ENCODE measurements around the gene GNG14.
"Not testable (repeated sequence)": the region's sequence is repeated elsewhere in the genome, so short reads cannot be mapped to it uniquely, and the experiment has no call there.

The GNG14 gene

DNA sequence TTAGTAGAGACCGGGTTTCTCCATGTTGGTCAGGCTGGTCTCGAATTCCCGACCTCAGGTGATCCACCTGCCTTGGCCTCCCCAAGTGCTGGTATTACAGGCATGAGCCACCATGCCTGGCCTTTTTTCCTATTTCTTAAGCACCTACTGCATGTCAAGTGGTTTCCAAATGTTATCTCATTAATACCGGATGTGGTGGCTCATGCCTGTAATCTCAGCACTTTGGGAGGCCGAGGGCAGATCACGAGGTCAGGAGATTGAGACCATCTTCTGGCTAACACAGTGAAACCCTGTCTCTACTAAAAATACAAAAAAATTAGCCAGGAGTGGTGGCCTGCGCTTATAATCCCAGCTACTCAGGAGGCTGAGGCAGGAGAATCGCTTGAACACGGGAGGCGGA is 37.8 kb downstream of the GNG14 start:
- DNase-seq, result not testable (repeated sequence)

DNA sequence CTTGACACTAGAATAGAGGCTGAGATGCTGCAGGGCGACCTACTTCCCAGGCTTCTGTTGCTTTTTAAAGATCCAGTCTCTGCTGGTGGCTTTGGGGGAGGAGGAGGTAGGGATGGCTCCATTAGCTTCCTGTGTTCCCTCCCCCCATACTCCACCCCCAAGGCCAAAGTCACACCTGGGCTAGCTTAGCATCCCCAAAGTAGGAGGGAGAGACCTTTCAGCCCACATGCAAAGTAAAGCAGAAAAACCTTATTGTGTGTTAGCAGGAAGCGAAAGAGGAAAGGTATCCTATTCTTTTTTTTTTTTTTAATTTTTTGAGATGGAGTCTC is 39.2 kb downstream of the GNG14 start:
- DNase-seq, result no peak

DNA sequence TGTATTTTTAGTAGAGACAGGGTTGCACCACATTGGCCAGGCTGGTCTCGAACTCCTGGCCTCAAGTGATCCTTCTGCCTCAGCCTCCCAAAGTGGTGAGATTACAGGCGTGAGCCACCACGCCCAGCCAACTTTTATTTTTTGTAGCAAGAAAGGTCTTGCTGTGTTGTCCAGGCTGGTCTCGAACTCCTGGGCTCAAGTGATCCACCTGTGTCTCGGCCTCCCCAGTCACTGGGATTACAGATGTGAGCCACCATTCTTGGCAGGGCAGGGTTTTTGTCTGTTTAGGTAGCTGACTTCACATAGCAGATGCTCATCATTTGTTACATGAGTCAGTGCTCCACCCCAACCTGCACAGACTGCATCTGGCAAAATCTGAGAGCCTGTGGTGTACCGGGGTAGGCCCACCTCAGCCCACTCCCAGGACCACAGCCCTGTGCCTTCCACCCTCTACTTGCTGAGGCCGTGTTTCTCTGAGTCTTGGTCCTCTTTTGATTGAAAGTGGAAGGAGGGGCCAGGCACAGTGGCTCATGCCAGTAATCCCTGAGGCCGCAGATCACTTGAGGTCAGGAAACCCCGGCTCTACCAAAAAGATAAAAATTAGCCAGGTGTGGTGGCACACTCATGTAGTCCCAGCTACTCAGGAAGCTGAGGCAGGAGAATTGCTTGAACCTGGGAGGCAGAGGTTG is 40.1 kb downstream of the GNG14 start:
- DNase-seq, result no peak

DNA sequence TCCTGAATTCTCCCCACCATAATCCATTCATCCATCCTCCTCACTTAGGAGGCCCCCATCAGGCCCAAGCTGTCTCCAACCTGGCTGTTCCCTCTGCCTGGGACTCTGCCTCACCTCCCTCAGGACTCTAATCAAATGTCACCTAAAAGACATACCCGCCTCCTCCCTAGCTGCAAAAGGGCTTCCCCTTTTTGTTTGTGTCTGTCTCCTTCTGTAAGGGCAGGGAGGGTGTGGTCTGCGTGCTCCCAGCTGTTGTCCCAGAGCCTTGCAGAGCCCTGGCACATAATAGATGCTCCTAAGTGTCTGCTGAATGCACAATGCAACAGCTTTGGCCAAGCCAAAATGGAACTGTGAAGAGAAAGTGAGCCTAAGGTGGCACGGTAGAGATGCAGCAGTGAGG is 42.3 kb downstream of the GNG14 start:
- no peak for DNase-seq

DNA sequence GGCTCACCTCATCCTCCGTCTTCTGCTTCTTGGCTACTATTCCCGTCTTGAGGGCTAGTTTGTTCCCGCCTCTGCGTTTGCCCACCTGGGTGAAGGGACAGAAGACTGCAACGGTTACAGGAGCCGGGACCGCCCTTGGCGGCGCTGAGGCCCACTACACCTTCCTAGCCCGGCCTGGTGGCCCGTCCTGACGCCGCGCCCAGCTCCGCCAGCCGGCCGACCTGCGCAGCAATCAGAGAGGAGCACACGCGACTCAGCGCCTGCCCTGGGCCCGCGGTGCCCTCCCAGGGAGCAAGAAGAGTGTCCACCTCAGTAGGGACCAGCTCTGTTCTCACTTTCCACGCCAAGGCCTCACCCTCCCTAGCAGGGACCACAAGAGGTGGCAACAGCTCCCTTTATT is 43.5 kb downstream of the GNG14 start:
- DNase-seq, result no peak

DNA sequence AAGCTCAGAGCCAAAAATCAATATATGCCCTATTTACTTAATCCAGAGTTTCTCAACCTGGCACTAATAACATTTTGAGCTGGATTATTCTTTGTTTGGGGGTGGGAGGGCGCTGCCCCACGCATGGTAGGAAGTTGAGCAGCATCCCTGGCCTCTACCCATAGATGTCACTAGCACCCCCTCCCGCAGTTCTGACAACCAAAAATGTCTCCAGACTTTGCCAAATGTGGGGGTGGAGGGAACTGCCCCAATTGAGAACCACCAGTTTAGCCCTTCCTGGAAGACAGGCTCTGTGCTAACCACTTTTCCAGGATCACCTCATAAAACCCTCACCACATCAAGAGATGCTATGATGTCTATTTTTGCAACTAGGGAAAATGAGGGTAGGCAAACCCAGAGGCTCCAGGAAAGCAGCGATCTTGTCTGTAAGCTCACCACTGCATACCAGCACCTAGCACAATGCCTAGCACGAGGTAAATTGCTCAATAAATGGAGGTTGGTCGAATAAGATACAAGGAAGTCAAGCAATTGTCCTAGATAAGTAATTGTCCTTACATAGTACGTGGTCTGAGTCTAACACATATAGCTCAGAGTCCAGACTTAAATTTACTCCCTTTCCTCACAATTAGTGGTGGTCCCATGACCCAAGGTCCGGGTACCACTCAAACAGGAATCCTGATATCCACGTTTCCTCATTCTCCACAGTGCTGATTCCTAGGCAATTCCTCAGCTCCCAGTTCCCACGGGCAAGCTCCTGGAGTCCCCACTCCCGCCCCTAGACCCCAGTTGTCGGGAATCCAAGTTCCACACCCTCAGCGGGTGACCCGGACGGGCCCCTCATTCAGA is 45.8 kb downstream of the GNG14 start:
- peak; percentile 56 for DNase-seq

DNA sequence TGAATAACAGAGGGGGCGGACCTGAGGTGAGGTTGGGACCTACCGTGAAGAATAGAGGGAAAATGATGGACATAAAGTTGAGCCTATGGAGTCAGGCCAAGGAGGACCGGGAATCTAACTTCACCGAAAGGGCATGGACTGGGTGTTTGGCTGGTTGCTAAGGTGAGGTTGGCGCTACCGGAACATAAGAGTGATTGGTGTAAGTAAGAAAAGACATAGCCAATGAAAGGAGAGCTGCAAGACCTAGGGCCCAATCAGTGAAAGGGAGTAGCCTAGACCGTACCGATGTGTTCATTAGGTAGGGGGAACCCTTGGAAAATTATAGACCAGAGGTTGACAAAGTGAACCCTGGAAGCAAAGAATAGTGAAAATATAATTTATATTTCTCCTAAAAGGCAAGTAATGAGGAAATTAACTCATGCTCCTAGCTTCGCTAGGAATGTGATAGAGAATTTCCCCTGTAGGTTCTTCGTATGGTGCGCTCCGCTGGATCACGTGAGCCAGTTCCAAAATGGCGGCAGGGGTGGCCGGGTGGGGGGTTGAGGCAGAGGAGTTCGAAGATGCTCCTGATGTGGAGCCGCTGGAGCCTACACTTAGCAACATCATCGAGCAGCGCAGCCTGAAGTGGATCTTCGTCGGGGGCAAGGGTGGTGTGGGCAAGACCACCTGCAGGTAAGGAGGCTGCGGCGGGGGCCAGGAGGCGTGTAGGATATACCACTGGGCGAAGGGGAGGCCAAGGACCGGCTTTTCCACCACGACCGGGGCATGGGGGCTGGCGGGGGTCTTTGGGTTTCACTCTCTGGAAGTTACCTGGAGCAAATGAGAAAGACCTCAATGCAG is 49.4 kb downstream of the GNG14 start, which contains the start of gene GET3:
GET3 (plus strand) TSS at position 503 of the 840 bp plus-strand sequence; CDS start at position 512, 9 bp downstream.
- DNase-seq, result peak; percentile 88

DNA sequence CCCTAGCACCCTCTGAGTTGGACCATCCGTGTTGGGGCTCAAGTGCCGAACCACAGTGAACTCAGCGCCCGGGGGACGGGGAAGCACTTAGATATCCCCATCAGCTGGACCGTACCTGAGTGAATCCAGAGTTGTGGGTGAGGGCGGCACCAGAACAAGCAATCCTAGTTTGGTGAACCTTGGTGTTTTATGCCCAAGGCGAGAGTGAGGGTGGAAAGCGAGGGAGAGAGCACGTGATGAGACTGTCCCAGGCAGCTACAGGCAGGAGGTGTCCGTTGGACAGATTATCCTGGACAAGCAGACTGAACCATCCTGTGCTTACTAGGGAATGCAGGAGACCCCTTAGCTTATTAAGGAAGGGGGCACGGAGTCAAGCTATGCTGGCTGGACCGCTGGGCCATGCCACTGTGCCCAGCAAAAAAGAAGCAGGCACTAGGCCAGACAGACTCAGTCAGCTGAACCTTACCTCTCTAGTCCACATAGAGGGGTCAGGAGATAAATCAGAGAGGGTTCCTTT is 50.1 kb downstream of the GNG14 start:
- DNase-seq, result no peak
